ENCODE results near the gene BNIPL.

DNA sequence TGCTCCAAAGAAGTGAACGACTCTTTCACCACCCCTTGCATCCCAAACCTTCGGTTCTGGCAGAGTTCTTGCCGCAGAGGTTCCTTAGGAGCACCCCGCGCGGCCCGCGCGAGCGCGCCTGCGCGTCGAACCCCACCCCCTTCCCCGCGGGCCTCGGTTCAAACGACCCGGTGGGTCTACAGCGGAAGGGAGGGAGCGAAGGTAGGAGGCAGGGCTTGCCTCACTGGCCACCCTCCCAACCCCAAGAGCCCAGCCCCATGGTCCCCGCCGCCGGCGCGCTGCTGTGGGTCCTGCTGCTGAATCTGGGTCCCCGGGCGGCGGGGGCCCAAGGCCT is 11.2 kb downstream of the BNIPL start, which contains the start of gene C1orf56:
- TF ChIP-seq, protein P1, sequence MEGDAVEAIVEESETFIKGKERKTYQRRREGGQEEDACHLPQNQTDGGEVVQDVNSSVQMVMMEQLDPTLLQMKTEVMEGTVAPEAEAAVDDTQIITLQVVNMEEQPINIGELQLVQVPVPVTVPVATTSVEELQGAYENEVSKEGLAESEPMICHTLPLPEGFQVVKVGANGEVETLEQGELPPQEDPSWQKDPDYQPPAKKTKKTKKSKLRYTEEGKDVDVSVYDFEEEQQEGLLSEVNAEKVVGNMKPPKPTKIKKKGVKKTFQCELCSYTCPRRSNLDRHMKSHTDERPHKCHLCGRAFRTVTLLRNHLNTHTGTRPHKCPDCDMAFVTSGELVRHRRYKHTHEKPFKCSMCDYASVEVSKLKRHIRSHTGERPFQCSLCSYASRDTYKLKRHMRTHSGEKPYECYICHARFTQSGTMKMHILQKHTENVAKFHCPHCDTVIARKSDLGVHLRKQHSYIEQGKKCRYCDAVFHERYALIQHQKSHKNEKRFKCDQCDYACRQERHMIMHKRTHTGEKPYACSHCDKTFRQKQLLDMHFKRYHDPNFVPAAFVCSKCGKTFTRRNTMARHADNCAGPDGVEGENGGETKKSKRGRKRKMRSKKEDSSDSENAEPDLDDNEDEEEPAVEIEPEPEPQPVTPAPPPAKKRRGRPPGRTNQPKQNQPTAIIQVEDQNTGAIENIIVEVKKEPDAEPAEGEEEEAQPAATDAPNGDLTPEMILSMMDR (IDR thresholded peaks at IDR 0.05; ENCODE audit: low read depth, low read length) = no peak
- no peak for TF ChIP-seq EZH2phosphoT487 (IDR thresholded peaks at IDR 0.05; ENCODE audit: low read depth)
